Keratinocyte (primary cell): ENCODE measurements around the gene MTR. TPM values are rescaled to one million over a fixed set of nuclear protein-coding genes. Genes with fewer than 3 reads are reported as not detected.

Experiments used
- DNase-seq: peaks from one replicate; pipeline ENCODE4 v3.0.0-alpha.2; 2011; ENCODE audit warnings: low read depth, missing footprints, low spot score
- FAIRE-seq: peaks from 2 replicates; lab custom pipeline; 2011; peaks lifted over from hg19 to GRCh38; lab: Jason Lieb, UNC
- H2AFZ ChIP-seq: 2 replicates; pipeline ENCODE4 v1.6.0; 2012; ENCODE audit warnings: low read length, control low read depth, inconsistent platforms; ENCODE audit not compliant: control insufficient read depth
- H3K27ac ChIP-seq: 2 replicates; pipeline ENCODE4 v1.5.1; 2011; ENCODE audit warnings: low read length; ENCODE audit not compliant: control insufficient read depth, insufficient read depth
- H3K27me3 ChIP-seq: 3 replicates; pipeline ENCODE4 v1.6.0; 2011; ENCODE audit warnings: low read length; ENCODE audit not compliant: control insufficient read depth, insufficient read depth; ENCODE audit errors: extremely low read depth
- H3K36me3 ChIP-seq, 2 experiments: 2 replicates in 1 of 2; 3 replicates in 1 of 2; pipeline ENCODE4 v1.5.1; 2011; ENCODE audit warnings: low read length in 2 of 2, mild to moderate bottlenecking in 1 of 2; ENCODE audit not compliant: control insufficient read depth in 2 of 2, insufficient read depth in 2 of 2; ENCODE audit errors: extremely low read depth in 1 of 2
- H3K4me1 ChIP-seq: 3 replicates; pipeline ENCODE4 v1.5.1; 2011; ENCODE audit warnings: low read length; ENCODE audit not compliant: control insufficient read depth, insufficient read depth; ENCODE audit errors: extremely low read depth
- H3K4me2 ChIP-seq: 3 replicates; pipeline ENCODE4 v1.6.0; 2011; ENCODE audit warnings: low read depth, low read length; ENCODE audit not compliant: control insufficient read depth, insufficient read depth; ENCODE audit errors: extremely low read depth
- H3K4me3 ChIP-seq, 3 experiments: fragments of 200-600 bp in 1 of 3; sonication (generic) in 1 of 3; 2 replicates in 2 of 3; 3 replicates in 1 of 3; pipeline ENCODE4 v1.5.1; 2011 to 2016; ENCODE audit warnings: low read length in 3 of 3, mild to moderate bottlenecking in 3 of 3, control low read depth in 2 of 3, inconsistent platforms in 1 of 3, low read depth in 1 of 3, mixed read lengths in 1 of 3, mixed run types in 1 of 3, moderate library complexity in 1 of 3; ENCODE audit not compliant: control insufficient read depth in 2 of 3, insufficient read depth in 2 of 3; ENCODE audit errors: extremely low read depth in 1 of 3
- H3K79me2 ChIP-seq: 2 replicates; pipeline ENCODE4 v1.6.0; 2012; ENCODE audit warnings: low read length; ENCODE audit not compliant: control insufficient read depth, insufficient read depth
- H3K9ac ChIP-seq: 3 replicates; pipeline ENCODE4 v1.6.0; 2011; ENCODE audit warnings: low read length; ENCODE audit not compliant: control insufficient read depth, insufficient read depth; ENCODE audit errors: extremely low read depth
- H3K9me1 ChIP-seq: 3 replicates; pipeline ENCODE4 v1.6.0; 2011; ENCODE audit warnings: low read length; ENCODE audit not compliant: control insufficient read depth, insufficient read depth; ENCODE audit errors: extremely low read depth
- H3K9me3 ChIP-seq: 2 replicates; pipeline ENCODE4 v1.5.1; 2012; ENCODE audit warnings: low read depth, low read length; ENCODE audit not compliant: control insufficient read depth
- H4K20me1 ChIP-seq: 3 replicates; pipeline ENCODE4 v1.6.0; 2011; ENCODE audit warnings: low read length; ENCODE audit not compliant: control insufficient read depth, insufficient read depth; ENCODE audit errors: extremely low read depth
- EZH2 ChIP-seq: IDR thresholded peaks from one replicate; pipeline ENCODE4 v1.6.1; 2012; ENCODE audit warnings: inconsistent platforms, mild to moderate bottlenecking, low read length, moderate library complexity
- dilution Hi-C: fragments of 300-500 bp; cut with MboI; formaldehyde crosslinking; loops from one replicate; pipeline ENCODE4 v1.7.0; 2020; ENCODE audit warnings: low sequenced_read_pairs; ENCODE audit not compliant: extremely low pct_ligation_motif_present
- polyA plus RNA-seq, 5 experiments: library from polyadenylated mRNA; depleted of rRNA in 3 of 5; stranded (reverse) in 3 of 5; stranded (forward) in 1 of 5; unstranded in 1 of 5; fragments of >200 nt; gene quantifications; 1 replicate in 1 of 5; 2 replicates in 3 of 5; 3 replicates in 1 of 5; pipeline versions ENCODE4 v1.2.1 to v1.2.3, GENCODE V29; 2011 to 2012; ENCODE audit warnings: missing spikeins in 2 of 5, low read depth in 1 of 5, low replicate concordance in 1 of 5
- TF ChIP-seq, protein P1 (sequence below), 3 experiments: IDR thresholded peaks in 1 of 3; conservative IDR thresholded peaks in 1 of 3; optimal IDR thresholded peaks in 1 of 3; 2 replicates in 2 of 3; 3 replicates in 1 of 3; pipeline versions ENCODE3 to v1.5.1; 2011; ENCODE audit warnings: low read length in 3 of 3, mild to moderate bottlenecking in 3 of 3, moderate library complexity in 2 of 3, control low read depth in 1 of 3, inconsistent platforms in 1 of 3; ENCODE audit not compliant: insufficient read depth in 2 of 3; ENCODE audit errors: extremely low read depth in 1 of 3

The MTR gene
- polyA plus RNA-seq, 1 donor (not counting 4 experiments of a cell fraction or from before 2014, with no cell fraction given) = 14.3 TPM

DNA sequence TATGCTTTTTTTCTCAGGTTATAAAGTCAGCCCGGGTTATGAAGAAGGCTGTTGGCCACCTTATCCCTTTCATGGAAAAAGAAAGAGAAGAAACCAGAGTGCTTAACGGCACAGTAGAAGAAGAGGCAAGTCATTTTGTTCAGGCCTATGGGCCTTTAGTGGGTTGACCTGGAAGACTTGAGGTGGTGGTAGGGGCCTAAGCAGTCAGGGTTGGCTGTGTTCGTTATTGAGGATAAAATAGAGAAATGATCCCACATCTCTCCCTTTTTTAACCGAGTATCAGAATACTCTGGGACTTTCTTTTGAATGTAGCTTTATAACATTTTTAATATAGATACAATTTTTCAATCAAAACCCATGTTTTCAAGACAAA, 67.1 kb downstream of the MTR start:
- no peak overlapping the region for H2AFZ ChIP-seq
- no peaks in the 10 kb centered on the region for H3K27me3 ChIP-seq
- H3K9ac ChIP-seq = no peak overlapping the region
- H3K4me2 ChIP-seq = no peak overlapping the region
- no peaks in the 10 kb centered on the region for H3K79me2 ChIP-seq
- H4K20me1 ChIP-seq = no peaks in the 10 kb centered on the region
- FAIRE-seq (no peak), DNase-seq (no peak)
- no peaks in the 10 kb centered on the region for H3K4me1 ChIP-seq
- dilution Hi-C loops = no loop called here
- TF ChIP-seq, protein P1, sequence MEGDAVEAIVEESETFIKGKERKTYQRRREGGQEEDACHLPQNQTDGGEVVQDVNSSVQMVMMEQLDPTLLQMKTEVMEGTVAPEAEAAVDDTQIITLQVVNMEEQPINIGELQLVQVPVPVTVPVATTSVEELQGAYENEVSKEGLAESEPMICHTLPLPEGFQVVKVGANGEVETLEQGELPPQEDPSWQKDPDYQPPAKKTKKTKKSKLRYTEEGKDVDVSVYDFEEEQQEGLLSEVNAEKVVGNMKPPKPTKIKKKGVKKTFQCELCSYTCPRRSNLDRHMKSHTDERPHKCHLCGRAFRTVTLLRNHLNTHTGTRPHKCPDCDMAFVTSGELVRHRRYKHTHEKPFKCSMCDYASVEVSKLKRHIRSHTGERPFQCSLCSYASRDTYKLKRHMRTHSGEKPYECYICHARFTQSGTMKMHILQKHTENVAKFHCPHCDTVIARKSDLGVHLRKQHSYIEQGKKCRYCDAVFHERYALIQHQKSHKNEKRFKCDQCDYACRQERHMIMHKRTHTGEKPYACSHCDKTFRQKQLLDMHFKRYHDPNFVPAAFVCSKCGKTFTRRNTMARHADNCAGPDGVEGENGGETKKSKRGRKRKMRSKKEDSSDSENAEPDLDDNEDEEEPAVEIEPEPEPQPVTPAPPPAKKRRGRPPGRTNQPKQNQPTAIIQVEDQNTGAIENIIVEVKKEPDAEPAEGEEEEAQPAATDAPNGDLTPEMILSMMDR (optimal IDR thresholded peaks at IDR 0.05 in 1 of 3, IDR thresholded peaks at IDR 0.05 in 1 of 3, conservative IDR thresholded peaks at IDR 0.05 in 1 of 3; ENCODE audit: extremely low read depth in 1 of 3, insufficient read depth in 2 of 3, low read length in 3 of 3) = no peak
- no peak for TF ChIP-seq EZH2
- H3K9me1 ChIP-seq = no peaks in the 10 kb centered on the region
- no peak overlapping the region for H3K4me3 ChIP-seq
- H3K27ac ChIP-seq = no peak overlapping the region
- H3K36me3 ChIP-seq = peaks cover 16 to 17% of the 10 kb centered on the region in 2 experiments
- H3K9me3 ChIP-seq = no peaks in the 10 kb centered on the region

DNA sequence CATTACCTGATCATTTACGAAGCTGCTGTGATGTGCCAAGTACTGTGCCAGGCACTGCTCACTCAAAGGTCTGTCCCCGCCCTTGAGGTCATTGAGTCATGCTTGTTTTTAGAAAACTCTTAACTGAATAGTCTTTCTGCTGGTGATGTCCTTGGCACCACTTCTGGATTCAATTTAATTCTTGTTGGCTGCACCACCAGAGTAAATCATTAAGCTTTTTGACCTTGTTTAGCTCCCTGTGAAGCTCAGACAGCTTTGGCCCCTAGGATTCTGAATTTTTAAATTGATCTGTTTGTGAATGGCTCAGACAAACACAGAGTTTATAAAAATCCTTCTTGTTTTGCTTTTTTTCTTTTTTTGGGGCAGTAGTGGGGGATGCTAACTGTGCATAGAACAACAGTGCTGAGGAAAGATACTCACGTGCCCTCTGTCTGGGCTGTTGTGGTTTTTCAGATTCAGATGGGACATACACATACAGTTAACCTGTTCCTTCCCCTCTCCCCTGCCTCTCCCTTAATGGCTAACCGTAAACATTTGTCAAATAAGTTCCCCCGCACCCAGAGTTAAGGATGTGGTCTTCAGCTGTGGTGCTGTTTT, 67.6 kb downstream of the MTR start:
- FAIRE-seq (no peak), DNase-seq (no peak)
- no peak overlapping the region for H2AFZ ChIP-seq
- no peaks in the 10 kb centered on the region for H3K79me2 ChIP-seq
- no peaks in the 10 kb centered on the region for H3K9me1 ChIP-seq
- H3K4me1 ChIP-seq = no peaks in the 10 kb centered on the region
- no peak overlapping the region for H3K9ac ChIP-seq
- H3K27ac ChIP-seq = no peak overlapping the region
- H3K36me3 ChIP-seq = peaks cover 16 to 17% of the 10 kb centered on the region in 2 experiments
- no peaks in the 10 kb centered on the region for H4K20me1 ChIP-seq
- no peaks in the 10 kb centered on the region for H3K9me3 ChIP-seq
- TF ChIP-seq, protein P1 (optimal IDR thresholded peaks at IDR 0.05 in 1 of 3, IDR thresholded peaks at IDR 0.05 in 1 of 3, conservative IDR thresholded peaks at IDR 0.05 in 1 of 3; ENCODE audit: extremely low read depth in 1 of 3, insufficient read depth in 2 of 3, low read length in 3 of 3) = no peak
- no peak for TF ChIP-seq EZH2
- dilution Hi-C loops = no loop called here
- H3K4me3 ChIP-seq = no peak overlapping the region
- H3K4me2 ChIP-seq = no peak overlapping the region
- H3K27me3 ChIP-seq = no peaks in the 10 kb centered on the region
